Measurements from ENCODE around the gene BMF.

The BMF gene

DNA sequence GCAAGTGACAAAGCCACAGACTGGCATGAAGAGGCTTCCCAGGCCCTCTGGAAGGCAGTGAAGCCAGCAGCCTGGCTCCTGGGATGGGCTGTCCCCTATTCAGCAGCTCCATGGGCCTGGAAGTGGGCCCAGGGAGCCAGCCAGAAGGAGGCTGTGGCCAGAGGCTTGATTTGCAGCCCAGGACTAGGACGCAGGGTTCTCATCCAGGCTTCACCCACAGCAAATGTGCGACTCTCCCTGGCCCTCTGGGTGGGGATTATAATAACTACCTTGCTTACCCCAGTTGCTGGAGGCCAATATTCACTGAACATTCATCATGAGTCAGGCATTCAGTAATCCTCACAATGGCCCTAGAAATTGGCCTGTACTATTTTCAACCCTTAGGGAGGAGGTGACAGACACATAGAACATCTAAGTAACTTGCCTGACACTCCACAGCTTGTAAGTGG, 45.1 kb downstream of the BMF start:
- Histone ChIP-seq H3K4me1 (ENCODE audit: control insufficient read depth, insufficient read depth, low read length, poor library complexity, severe bottlenecking) (no peaks in the 10 kb centered on the region), H3K27me3 (replicated peaks; ENCODE audit: control insufficient read depth, insufficient read depth, low read length, poor library complexity, severe bottlenecking) (no peaks in the 10 kb centered on the region), H3K27ac (ENCODE audit: insufficient read depth, low read length, poor library complexity, severe bottlenecking) (no peak overlapping the region), H3K9me3 (ENCODE audit: control insufficient read depth, low read length) (no peaks in the 10 kb centered on the region), H3K36me3 (ENCODE audit: control insufficient read depth, insufficient read depth, low read length) (no peaks in the 10 kb centered on the region), H3K4me3 (ENCODE audit: insufficient read depth, low read depth, low read length, poor library complexity, severe bottlenecking) (no peak overlapping the region)
- DNase-seq, result no peak

- H3K4me1 ChIP-seq (ENCODE audit: control insufficient read depth, insufficient read depth, low read length, poor library complexity, severe bottlenecking), result no peaks in the 10 kb centered on the region
- H3K9me3 ChIP-seq (ENCODE audit: control insufficient read depth, low read length), result no peaks in the 10 kb centered on the region
- H3K4me3 ChIP-seq (ENCODE audit: insufficient read depth, low read depth, low read length, poor library complexity, severe bottlenecking), result no peak overlapping the region
- H3K27me3 ChIP-seq (replicated peaks; ENCODE audit: control insufficient read depth, insufficient read depth, low read length, poor library complexity, severe bottlenecking), result no peaks in the 10 kb centered on the region
- H3K27ac ChIP-seq (ENCODE audit: insufficient read depth, low read length, poor library complexity, severe bottlenecking), result no peak overlapping the region
- no peaks in the 10 kb centered on the region for H3K36me3 ChIP-seq (ENCODE audit: control insufficient read depth, insufficient read depth, low read length)
- no peak for DNase-seq
These were observed 45.7 kb downstream of the BMF start for GRCh38 chr15:40062816-40063562.

GRCh38 chr15:40061212-40061901, 47.3 kb downstream of the BMF start:
- no peak overlapping the region for H3K27ac ChIP-seq (ENCODE audit: insufficient read depth, low read length, poor library complexity, severe bottlenecking)
- no peak overlapping the region for H3K4me3 ChIP-seq (ENCODE audit: insufficient read depth, low read depth, low read length, poor library complexity, severe bottlenecking)
- H3K36me3 ChIP-seq (ENCODE audit: control insufficient read depth, insufficient read depth, low read length), result no peaks in the 10 kb centered on the region
- no peaks in the 10 kb centered on the region for H3K27me3 ChIP-seq (replicated peaks; ENCODE audit: control insufficient read depth, insufficient read depth, low read length, poor library complexity, severe bottlenecking)
- peaks cover 3% of the 10 kb centered on the region for H3K4me1 ChIP-seq (ENCODE audit: control insufficient read depth, insufficient read depth, low read length, poor library complexity, severe bottlenecking)
- DNase-seq, result no peak
- no peaks in the 10 kb centered on the region for H3K9me3 ChIP-seq (ENCODE audit: control insufficient read depth, low read length)

DNA sequence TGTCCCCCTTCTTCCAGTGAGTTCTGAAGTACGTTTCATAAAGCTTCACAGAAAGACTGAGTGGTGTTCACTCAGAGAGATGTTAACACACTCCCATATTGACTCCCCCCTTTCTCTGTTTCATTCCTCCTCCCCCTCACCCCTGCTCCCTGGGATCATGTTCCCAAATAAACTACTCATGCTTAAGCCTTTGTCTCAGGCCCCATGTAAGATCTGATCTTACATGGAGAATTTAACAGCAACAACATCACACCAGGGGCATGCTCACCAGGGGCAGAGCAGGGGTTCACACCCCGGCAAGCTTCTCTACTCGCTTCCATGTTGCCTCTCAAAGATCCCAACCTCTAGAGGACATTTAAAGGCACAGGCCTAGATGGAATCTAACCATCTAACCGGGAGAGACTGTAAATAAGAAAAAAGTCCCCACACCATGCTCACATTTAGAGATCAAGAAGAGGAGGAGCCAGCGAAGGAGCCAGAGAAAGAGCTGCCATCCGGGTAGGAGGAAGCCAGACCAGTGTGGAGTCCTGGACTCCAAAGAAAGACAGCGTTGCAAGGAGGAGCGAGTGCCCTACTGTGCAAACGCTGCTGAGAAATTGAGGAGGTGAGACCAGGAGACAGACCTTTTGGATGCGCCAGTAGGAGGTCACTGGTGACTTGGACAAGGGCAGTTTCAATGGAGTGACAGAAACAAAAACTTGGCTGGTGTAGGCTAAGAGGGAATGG, 48.3 kb downstream of the BMF start:
- Histone ChIP-seq H3K36me3 (ENCODE audit: control insufficient read depth, insufficient read depth, low read length) (no peaks in the 10 kb centered on the region), H3K27me3 (replicated peaks; ENCODE audit: control insufficient read depth, insufficient read depth, low read length, poor library complexity, severe bottlenecking) (no peaks in the 10 kb centered on the region)

GRCh38 chr15:40059821-40060220, 48.9 kb downstream of the BMF start:
- Histone ChIP-seq H3K36me3 (ENCODE audit: control insufficient read depth, insufficient read depth, low read length) (no peaks in the 10 kb centered on the region), H3K27me3 (replicated peaks; ENCODE audit: control insufficient read depth, insufficient read depth, low read length, poor library complexity, severe bottlenecking) (no peaks in the 10 kb centered on the region), H3K27ac (ENCODE audit: insufficient read depth, low read length, poor library complexity, severe bottlenecking) (no peak overlapping the region), H3K4me1 (ENCODE audit: control insufficient read depth, insufficient read depth, low read length, poor library complexity, severe bottlenecking) (peaks cover 13% of the 10 kb centered on the region), H3K4me3 (ENCODE audit: insufficient read depth, low read depth, low read length, poor library complexity, severe bottlenecking) (no peak overlapping the region), H3K9me3 (ENCODE audit: control insufficient read depth, low read length) (no peaks in the 10 kb centered on the region)
- no peak for DNase-seq

More for the DNA sequence above, 48.3 kb downstream of the BMF start:
- Histone ChIP-seq H3K27ac (ENCODE audit: insufficient read depth, low read length, poor library complexity, severe bottlenecking) (no peak overlapping the region), H3K9me3 (ENCODE audit: control insufficient read depth, low read length) (no peaks in the 10 kb centered on the region), H3K4me1 (ENCODE audit: control insufficient read depth, insufficient read depth, low read length, poor library complexity, severe bottlenecking) (peaks cover 8% of the 10 kb centered on the region), H3K4me3 (ENCODE audit: insufficient read depth, low read depth, low read length, poor library complexity, severe bottlenecking) (no peak overlapping the region)
- DNase-seq, result no peak

- no peak for DNase-seq
- H3K4me1 ChIP-seq (ENCODE audit: control insufficient read depth, insufficient read depth, low read length, poor library complexity, severe bottlenecking), result peaks cover 24% of the 10 kb centered on the region
- no peak overlapping the region for H3K27ac ChIP-seq (ENCODE audit: insufficient read depth, low read length, poor library complexity, severe bottlenecking)
- no peaks in the 10 kb centered on the region for H3K9me3 ChIP-seq (ENCODE audit: control insufficient read depth, low read length)
- no peak overlapping the region for H3K4me3 ChIP-seq (ENCODE audit: insufficient read depth, low read depth, low read length, poor library complexity, severe bottlenecking)
- H3K27me3 ChIP-seq (replicated peaks; ENCODE audit: control insufficient read depth, insufficient read depth, low read length, poor library complexity, severe bottlenecking), result no peaks in the 10 kb centered on the region
- no peaks in the 10 kb centered on the region for H3K36me3 ChIP-seq (ENCODE audit: control insufficient read depth, insufficient read depth, low read length)
These were observed 50.1 kb downstream of the BMF start for GRCh38 chr15:40058476-40059140.

DNA sequence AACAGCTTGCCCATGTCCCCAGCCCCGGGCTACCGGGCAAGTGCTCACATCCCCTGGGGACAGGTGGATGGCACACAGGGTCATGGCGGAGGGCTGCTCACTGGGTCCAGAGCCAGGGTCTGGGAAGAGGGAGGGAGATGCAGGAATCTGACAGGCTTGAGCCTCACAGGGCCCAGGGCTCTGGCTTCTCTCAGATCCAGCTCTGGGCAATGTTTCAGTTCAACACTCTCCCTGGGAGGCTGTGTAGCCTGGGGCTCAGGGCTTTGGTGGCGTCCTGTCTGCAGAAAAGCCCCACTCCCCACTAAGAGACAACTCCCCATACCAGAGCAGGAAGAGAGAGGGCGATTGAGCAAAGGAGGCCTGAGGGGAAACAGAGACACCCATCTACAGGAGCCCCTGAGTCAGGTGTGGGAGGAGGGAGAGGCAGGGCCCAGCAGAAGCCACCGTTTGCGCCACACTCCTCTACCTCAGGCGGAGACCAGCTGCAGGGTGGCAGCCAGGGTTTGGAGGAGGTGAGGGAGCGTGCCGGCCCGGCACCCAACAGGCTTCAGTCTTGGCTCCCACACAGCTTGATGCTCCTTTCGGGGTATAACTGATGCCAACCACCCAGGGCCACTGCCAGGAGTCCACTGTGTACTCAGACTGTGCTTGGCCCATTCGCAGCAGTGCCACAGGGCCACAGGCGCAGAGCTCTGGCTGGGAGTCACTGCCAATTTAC, 52.9 kb downstream of the BMF start:
- peaks cover 24% of the 10 kb centered on the region for H3K4me1 ChIP-seq (ENCODE audit: control insufficient read depth, insufficient read depth, low read length, poor library complexity, severe bottlenecking)
- no peak overlapping the region for H3K27ac ChIP-seq (ENCODE audit: insufficient read depth, low read length, poor library complexity, severe bottlenecking)
- no peaks in the 10 kb centered on the region for H3K9me3 ChIP-seq (ENCODE audit: control insufficient read depth, low read length)

DNA sequence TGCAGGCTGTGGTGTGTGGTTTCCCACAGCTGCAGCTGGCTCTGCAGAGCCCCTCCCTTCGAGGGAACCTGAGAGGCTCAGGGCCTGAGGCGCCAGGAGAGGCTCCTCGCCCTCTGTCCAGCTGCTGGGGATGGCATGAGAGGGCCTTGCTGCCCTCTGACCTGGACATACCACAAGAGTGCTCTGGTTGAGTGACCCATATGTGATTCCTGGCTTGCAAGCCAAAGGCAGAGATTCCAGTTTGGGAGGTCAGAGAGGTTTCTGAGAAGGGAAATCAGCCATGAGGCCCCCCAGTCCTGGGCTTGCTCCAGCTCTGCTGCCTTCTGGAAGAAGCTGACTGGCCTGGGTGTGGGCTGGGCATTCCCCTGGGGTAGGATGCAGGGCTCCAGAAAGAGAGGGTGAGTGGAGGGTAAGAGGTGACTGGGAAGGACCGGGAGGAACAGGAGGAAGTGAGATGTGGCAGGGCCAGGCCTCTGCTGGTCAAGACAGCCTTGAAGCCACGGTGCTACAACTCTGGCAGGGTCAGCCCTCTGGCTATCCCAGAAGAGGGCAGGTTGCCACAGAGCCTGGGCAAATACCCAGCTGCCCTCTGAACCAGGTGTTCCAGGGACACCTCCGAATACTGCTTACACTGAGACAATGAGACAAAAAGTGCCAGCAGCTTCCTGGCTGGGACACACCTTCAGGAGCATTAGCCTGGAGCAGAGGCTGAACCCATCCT, 53.7 kb downstream of the BMF start:
- no peak overlapping the region for H3K27ac ChIP-seq (ENCODE audit: insufficient read depth, low read length, poor library complexity, severe bottlenecking)
- H3K9me3 ChIP-seq (ENCODE audit: control insufficient read depth, low read length), result no peaks in the 10 kb centered on the region
- H3K4me1 ChIP-seq (ENCODE audit: control insufficient read depth, insufficient read depth, low read length, poor library complexity, severe bottlenecking), result peaks cover 24% of the 10 kb centered on the region
- no peak for DNase-seq
- no peaks in the 10 kb centered on the region for H3K27me3 ChIP-seq (replicated peaks; ENCODE audit: control insufficient read depth, insufficient read depth, low read length, poor library complexity, severe bottlenecking)
- no peaks in the 10 kb centered on the region for H3K36me3 ChIP-seq (ENCODE audit: control insufficient read depth, insufficient read depth, low read length)
- no peak overlapping the region for H3K4me3 ChIP-seq (ENCODE audit: insufficient read depth, low read depth, low read length, poor library complexity, severe bottlenecking)

More for the DNA sequence above, 52.9 kb downstream of the BMF start:
- DNase-seq, result no peak
- H3K4me3 ChIP-seq (ENCODE audit: insufficient read depth, low read depth, low read length, poor library complexity, severe bottlenecking), result no peak overlapping the region
- H3K36me3 ChIP-seq (ENCODE audit: control insufficient read depth, insufficient read depth, low read length), result no peaks in the 10 kb centered on the region
- H3K27me3 ChIP-seq (replicated peaks; ENCODE audit: control insufficient read depth, insufficient read depth, low read length, poor library complexity, severe bottlenecking), result no peaks in the 10 kb centered on the region

DNA sequence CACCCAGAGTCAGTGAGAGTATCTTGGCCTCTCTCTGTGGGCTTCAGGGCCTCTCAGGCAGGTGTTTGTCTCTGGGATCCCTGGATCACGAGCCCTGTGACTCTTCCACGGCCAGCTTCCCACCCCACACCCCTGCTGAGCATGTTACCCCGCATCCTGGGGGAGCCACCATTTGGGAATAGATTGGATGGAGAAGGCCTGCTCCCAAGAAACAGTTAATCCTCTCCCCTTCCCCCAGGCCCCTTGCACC, 54.1 kb downstream of the BMF start:
- Histone ChIP-seq H3K4me1 (ENCODE audit: control insufficient read depth, insufficient read depth, low read length, poor library complexity, severe bottlenecking) (peaks cover 24% of the 10 kb centered on the region), H3K4me3 (ENCODE audit: insufficient read depth, low read depth, low read length, poor library complexity, severe bottlenecking) (no peak overlapping the region), H3K36me3 (ENCODE audit: control insufficient read depth, insufficient read depth, low read length) (no peaks in the 10 kb centered on the region), H3K9me3 (ENCODE audit: control insufficient read depth, low read length) (no peaks in the 10 kb centered on the region), H3K27ac (ENCODE audit: insufficient read depth, low read length, poor library complexity, severe bottlenecking) (no peak overlapping the region), H3K27me3 (replicated peaks; ENCODE audit: control insufficient read depth, insufficient read depth, low read length, poor library complexity, severe bottlenecking) (no peaks in the 10 kb centered on the region)
- no peak for DNase-seq

Measured in effector memory CD4-positive, alpha-beta T cell (primary cell).